Lower leg skin (tissue), 3 donors: ENCODE results near the gene NIM1K.

Experiments
- CTCF ChIP-seq, 3 donors: fragments of 450-650 bp; IDR thresholded peaks; one replicate each; pipeline ENCODE4 v1.5.1; 2016; ENCODE audit warnings: antibody characterized with exemption in 3 of 3, mild to moderate bottlenecking in 3 of 3, moderate library complexity in 2 of 3
- POLR2A ChIP-seq, 2 donors: fragments of 450-650 bp; IDR thresholded peaks; one replicate each; pipeline ENCODE4 v1.6.1; 2016 to 2017; ENCODE audit warnings: antibody characterized with exemption in 2 of 2, mild to moderate bottlenecking in 1 of 2, moderate library complexity in 1 of 2

GRCh38 chr5:43209060-43209459 lies 17.0 kb downstream of the NIM1K start:
- TF ChIP-seq CTCF (IDR thresholded peaks at IDR 0.05) (no peak), POLR2A (IDR thresholded peaks at IDR 0.05) (no peak)
